ENCODE measurements around the gene NPSR1. TPM values are rescaled to one million over a fixed set of nuclear protein-coding genes. Genes with fewer than 3 reads are reported as not detected.
A peak's percentile ranks its signal among the peaks of the same experiment; 100 is the strongest.
"Not testable (repeated sequence)": the region's sequence is repeated elsewhere in the genome, so short reads cannot be mapped to it uniquely, and the experiment has no call there.

Gene NPSR1
- polyA plus RNA-seq (2013, experiment 1 of 2): not detected
- polyA plus RNA-seq (2013, experiment 2 of 2): not detected

DNA sequence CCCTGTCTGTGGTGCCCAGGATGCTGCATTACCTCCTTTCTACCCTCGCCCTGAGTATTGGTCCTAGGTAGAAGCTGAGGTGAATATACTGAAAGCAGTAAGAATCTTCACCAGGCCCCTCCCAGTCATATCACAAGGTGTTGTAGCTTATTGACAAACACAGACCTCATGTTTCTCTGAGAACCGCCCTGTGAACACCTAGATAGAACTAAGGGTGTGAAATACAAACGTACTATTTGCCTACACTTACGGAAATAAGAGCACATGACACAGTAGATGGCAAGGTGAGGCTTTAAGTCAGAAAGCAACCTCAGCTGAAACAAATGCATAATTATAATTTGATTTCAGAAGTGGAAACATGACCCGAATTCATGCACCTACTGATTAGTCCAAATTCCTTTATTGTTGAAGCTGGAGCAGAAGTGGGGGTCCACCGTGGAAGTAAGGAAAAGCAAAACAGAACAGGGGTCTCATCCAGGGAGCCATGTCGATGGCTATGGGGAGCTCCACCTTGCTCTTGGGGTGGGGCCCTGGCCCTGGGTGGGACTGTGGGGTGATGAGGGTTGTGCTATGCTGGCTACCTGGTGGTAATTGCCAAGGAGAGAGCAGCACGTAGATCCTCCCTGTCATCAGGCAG, at the start of gene NPSR1:
TSS of gene NPSR1 (plus strand) at position 587 of the 637 bp plus-strand sequence. CDS start 195 bp downstream, outside the sequence.
- 94% methylated on average over 8 of the region's 8 CpGs for WGBS
- peaks cover 3% of the 10 kb centered on the region; the same call in 1 of the 2 replicates for H3K27me3 ChIP-seq (ENCODE audit: insufficient read depth, low read length)
- no peak within 1 kb of the TSS; the same call in 1 of the 2 replicates for H3K9ac ChIP-seq (ENCODE audit: low read depth, low read length)

DNA sequence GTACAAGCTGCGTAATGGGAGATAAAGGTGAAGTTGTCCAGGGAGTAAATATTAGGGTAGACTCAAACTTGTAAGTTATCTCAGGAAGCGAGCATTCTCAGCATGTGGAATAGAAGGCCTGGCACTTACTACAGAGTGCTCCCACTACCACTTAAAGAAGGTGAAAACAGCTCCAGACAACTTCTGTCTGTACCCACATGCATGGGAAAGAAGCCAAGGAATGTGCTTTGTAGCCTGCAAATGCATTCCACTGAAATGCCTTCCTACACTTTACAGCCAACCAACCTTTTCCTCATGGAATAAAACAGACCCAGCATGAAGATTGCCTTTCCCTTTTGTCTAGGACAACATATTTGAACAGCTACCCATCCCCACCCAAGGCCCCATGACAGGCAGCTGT, 45.4 kb upstream of the NPSR1 start:
- Histone ChIP-seq H3K4me1 (ENCODE audit: insufficient read depth, low read length) (peaks cover 3% of the 10 kb centered on the region; the same call in 1 of the 2 replicates), H3K4me3 (ENCODE audit: low read length) (no peak overlapping the region), H3K9ac (ENCODE audit: low read depth, low read length) (no peak overlapping the region), H3K36me3 (ENCODE audit: insufficient read depth, low read length) (no peaks in the 10 kb centered on the region), H3K27ac (ENCODE audit: low read depth, low read length) (peak overlapping the region; percentile 6; the same call in 1 of the 2 replicates), H3K27me3 (ENCODE audit: insufficient read depth, low read length) (no peaks in the 10 kb centered on the region), H3K9me3 (ENCODE audit: insufficient read depth, low read depth, low read length) (no peaks in the 10 kb centered on the region)
- WGBS: 94% methylated on average over 2 of the region's 2 CpGs

More for the DNA sequence above, at the start of gene NPSR1:
- Histone ChIP-seq H3K4me3 (ENCODE audit: low read length) (no peak within 1 kb of the TSS), H3K9me3 (ENCODE audit: insufficient read depth, low read depth, low read length) (no peaks in the 10 kb centered on the region), H3K36me3 (ENCODE audit: insufficient read depth, low read length) (no peaks in the 10 kb centered on the region), H3K4me1 (ENCODE audit: insufficient read depth, low read length) (peaks cover 19% of the 10 kb centered on the region), H3K27ac (ENCODE audit: low read depth, low read length) (no peak within 1 kb of the TSS)

DNA sequence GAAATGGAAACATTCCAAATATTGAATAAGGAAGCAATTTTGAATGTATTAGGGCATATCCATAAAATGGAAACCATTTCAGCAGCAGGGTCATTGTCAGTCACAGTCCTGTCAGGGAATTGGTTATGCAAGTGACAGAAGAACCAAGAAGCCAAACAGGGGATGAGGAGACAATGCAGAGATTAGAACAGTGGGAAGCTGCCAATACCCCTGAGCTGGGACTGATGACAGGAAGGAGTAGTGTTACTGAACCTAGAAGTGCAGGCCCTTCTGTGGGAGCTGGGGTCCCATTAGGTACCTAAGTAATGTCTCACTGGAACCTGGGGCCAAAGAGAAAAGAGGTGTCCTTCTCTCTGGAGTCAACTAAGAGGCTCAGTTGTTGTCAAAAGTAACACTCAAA, 37.6 kb upstream of the NPSR1 start:
- no peak overlapping the region for H3K9ac ChIP-seq (ENCODE audit: low read depth, low read length)
- no peak overlapping the region for H3K27ac ChIP-seq (ENCODE audit: low read depth, low read length)
- no peaks in the 10 kb centered on the region for H3K36me3 ChIP-seq (ENCODE audit: insufficient read depth, low read length)
- H3K9me3 ChIP-seq (ENCODE audit: insufficient read depth, low read depth, low read length): no peaks in the 10 kb centered on the region
- H3K27me3 ChIP-seq (ENCODE audit: insufficient read depth, low read length): no peaks in the 10 kb centered on the region
- peaks cover 3% of the 10 kb centered on the region; the same call in 1 of the 2 replicates for H3K4me1 ChIP-seq (ENCODE audit: insufficient read depth, low read length)
- H3K4me3 ChIP-seq (ENCODE audit: low read length): no peak overlapping the region

- no peaks in the 10 kb centered on the region for H3K36me3 ChIP-seq (ENCODE audit: insufficient read depth, low read length)
- no peak overlapping the region for H3K4me3 ChIP-seq (ENCODE audit: low read length)
- no peak overlapping the region for H3K9ac ChIP-seq (ENCODE audit: low read depth, low read length)
- no peaks in the 10 kb centered on the region for H3K9me3 ChIP-seq (ENCODE audit: insufficient read depth, low read depth, low read length)
- 81% methylated on average over 2 of the region's 2 CpGs for WGBS
- H3K27ac ChIP-seq (ENCODE audit: low read depth, low read length): no peak overlapping the region
- H3K4me1 ChIP-seq (ENCODE audit: insufficient read depth, low read length): peaks cover 3% of the 10 kb centered on the region; the same call in 1 of the 2 replicates
- H3K27me3 ChIP-seq (ENCODE audit: insufficient read depth, low read length): no peaks in the 10 kb centered on the region
These were observed 35.8 kb upstream of the NPSR1 start for GRCh38 chr7:34622182-34622581.

DNA sequence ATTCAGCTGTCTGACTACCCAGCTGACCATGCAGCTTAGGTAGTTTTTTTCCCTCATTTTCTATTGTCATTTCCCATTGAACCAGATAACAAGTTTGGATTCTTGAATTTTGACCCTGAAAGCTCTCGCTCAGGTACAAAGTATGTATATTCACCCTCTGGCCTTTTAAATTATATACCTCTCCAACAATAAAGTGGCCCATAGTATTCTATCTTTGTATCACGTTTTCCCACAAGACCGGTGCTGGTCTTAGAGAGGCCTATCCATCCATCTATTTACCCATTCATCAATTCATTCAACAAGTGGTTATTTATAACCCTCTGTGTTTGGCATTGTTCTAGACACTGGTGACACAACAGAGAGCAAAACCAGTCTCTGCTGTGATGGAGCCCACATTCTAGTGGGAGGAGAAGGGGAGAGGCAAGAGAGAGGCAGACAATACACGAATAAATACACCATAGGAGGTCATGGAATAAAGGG, 35.2 kb upstream of the NPSR1 start:
- H3K4me3 ChIP-seq (ENCODE audit: low read length): no peak overlapping the region
- 94% methylated on average over 4 of the region's 4 CpGs for WGBS

DNA sequence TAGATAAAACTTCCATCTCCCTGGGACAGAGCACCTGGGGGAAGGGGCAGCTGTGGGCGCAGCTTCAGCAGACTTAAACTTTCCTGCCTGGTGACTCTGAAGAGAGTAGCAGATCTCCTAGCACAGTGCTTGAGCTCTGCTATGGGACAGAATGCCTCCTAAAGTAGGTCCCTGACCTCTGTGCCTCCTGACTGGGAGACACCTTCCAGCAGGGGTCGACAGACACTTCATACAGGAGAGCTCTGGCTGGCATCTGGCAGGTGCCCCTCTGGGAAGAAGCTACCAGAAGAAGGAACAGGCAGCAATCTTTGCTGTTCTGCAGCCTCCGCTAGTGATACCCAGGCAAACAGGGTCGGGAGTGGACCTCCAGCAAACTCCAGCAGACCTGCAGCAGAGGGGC, 29.4 kb upstream of the NPSR1 start:
- WGBS: 82% methylated on average over 4 of the region's 4 CpGs
- H3K27ac ChIP-seq (ENCODE audit: low read depth, low read length); H3K9ac ChIP-seq (ENCODE audit: low read depth, low read length); H3K4me1 ChIP-seq (ENCODE audit: insufficient read depth, low read length); H3K36me3 ChIP-seq (ENCODE audit: insufficient read depth, low read length); H3K4me3 ChIP-seq (ENCODE audit: low read length); H3K27me3 ChIP-seq (ENCODE audit: insufficient read depth, low read length); H3K9me3 ChIP-seq (ENCODE audit: insufficient read depth, low read depth, low read length): not testable (repeated sequence)

More for the DNA sequence above, 35.2 kb upstream of the NPSR1 start:
- no peaks in the 10 kb centered on the region for H3K36me3 ChIP-seq (ENCODE audit: insufficient read depth, low read length)
- H3K27ac ChIP-seq (ENCODE audit: low read depth, low read length): no peak overlapping the region
- no peak overlapping the region for H3K9ac ChIP-seq (ENCODE audit: low read depth, low read length)
- peaks cover 3% of the 10 kb centered on the region; the same call in 1 of the 2 replicates for H3K4me1 ChIP-seq (ENCODE audit: insufficient read depth, low read length)
- H3K27me3 ChIP-seq (ENCODE audit: insufficient read depth, low read length): no peaks in the 10 kb centered on the region
- no peaks in the 10 kb centered on the region for H3K9me3 ChIP-seq (ENCODE audit: insufficient read depth, low read depth, low read length)

DNA sequence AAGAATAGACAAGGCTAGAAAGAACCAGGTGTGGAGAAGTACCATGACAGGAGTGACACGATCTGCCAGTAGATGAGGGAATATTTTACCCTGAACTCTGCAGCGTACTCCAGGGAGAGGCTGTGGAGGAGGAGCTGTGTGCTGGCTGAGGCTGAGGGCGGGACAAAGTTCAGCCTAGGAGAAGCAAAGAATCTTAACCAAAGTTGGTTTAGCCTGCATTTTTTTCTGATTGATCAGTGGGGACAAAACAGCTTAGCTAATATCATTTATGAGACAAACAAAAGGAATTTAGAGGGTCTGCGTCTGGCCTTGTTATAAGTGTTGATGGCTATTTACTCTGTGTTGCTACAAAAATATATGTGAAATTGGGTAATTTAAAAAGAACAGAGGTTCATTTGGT, 5.2 kb upstream of the NPSR1 start:
- Histone ChIP-seq H3K36me3 (ENCODE audit: insufficient read depth, low read length) (no peaks in the 10 kb centered on the region), H3K4me1 (ENCODE audit: insufficient read depth, low read length) (peaks cover 10% of the 10 kb centered on the region; the same call in 1 of the 2 replicates), H3K27ac (ENCODE audit: low read depth, low read length) (no peak overlapping the region), H3K9ac (ENCODE audit: low read depth, low read length) (no peak overlapping the region), H3K4me3 (ENCODE audit: low read length) (no peak overlapping the region), H3K9me3 (ENCODE audit: insufficient read depth, low read depth, low read length) (peaks cover 5% of the 10 kb centered on the region; the same call in 1 of the 2 replicates), H3K27me3 (ENCODE audit: insufficient read depth, low read length) (no peaks in the 10 kb centered on the region)
- WGBS: 79% methylated on average over 4 of the region's 4 CpGs

DNA sequence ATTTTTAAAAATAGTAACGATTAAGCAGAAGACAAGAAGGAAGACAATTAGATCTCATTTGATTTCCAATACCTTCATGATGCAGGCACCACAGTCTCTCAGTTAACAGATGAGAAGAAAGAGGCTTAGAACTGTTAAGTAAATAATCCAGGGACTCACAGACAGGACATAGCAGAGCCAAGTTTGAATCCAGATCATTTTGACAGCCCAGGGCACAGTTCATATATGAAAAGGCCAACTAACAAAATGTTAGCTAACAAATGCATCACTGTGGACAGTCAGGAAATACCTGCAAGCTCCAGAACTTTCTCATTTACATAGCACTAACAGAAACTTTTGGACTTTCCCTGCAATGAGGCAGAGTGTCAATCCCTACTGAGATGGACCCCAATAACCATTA, 4.2 kb upstream of the NPSR1 start:
- 100% methylated on average over 1 of the region's 1 CpG for WGBS
- peaks cover 5% of the 10 kb centered on the region; the same call in 1 of the 2 replicates for H3K9me3 ChIP-seq (ENCODE audit: insufficient read depth, low read depth, low read length)
- no peaks in the 10 kb centered on the region for H3K27me3 ChIP-seq (ENCODE audit: insufficient read depth, low read length)
- no peak overlapping the region for H3K4me3 ChIP-seq (ENCODE audit: low read length)
- H3K9ac ChIP-seq (ENCODE audit: low read depth, low read length): no peak overlapping the region
- peaks cover 10% of the 10 kb centered on the region; the same call in 1 of the 2 replicates for H3K4me1 ChIP-seq (ENCODE audit: insufficient read depth, low read length)
- H3K27ac ChIP-seq (ENCODE audit: low read depth, low read length): no peak overlapping the region
- no peaks in the 10 kb centered on the region for H3K36me3 ChIP-seq (ENCODE audit: insufficient read depth, low read length)

DNA sequence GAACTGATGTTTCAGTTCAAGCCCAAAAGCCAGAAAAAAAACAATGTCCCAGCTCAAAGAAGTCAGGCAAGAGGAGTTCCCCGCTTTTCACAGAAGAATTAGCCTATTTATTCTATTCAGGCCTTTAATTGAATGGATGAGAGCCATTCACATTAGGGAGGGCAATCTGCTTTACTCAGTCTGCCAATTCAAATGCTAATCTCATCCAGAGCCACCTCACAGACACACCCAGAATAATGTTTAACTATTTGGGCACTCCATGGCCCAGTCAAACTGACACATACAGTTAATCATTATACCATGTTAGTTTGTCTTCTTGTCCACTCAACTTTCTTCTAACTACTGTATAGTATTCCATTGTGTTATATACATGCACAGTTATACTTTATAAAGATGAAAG, 2.6 kb upstream of the NPSR1 start:
- H3K9ac ChIP-seq (ENCODE audit: low read depth, low read length): no peak overlapping the region
- peaks cover 15% of the 10 kb centered on the region; the same call in 1 of the 2 replicates for H3K4me1 ChIP-seq (ENCODE audit: insufficient read depth, low read length)
- H3K27ac ChIP-seq (ENCODE audit: low read depth, low read length): peak overlapping the region; percentile 53; the same call in 1 of the 2 replicates
- peaks cover 5% of the 10 kb centered on the region; the same call in 1 of the 2 replicates for H3K9me3 ChIP-seq (ENCODE audit: insufficient read depth, low read depth, low read length)
- WGBS: 43% methylated on average over 1 of the region's 1 CpG
- no peaks in the 10 kb centered on the region for H3K36me3 ChIP-seq (ENCODE audit: insufficient read depth, low read length)
- no peaks in the 10 kb centered on the region; the same call in 1 of the 2 replicates for H3K27me3 ChIP-seq (ENCODE audit: insufficient read depth, low read length)
- no peak overlapping the region for H3K4me3 ChIP-seq (ENCODE audit: low read length)

GRCh38 chr7:34656041-34656440, 2.0 kb upstream of the NPSR1 start:
- Histone ChIP-seq H3K27ac (ENCODE audit: low read depth, low read length) (no peak overlapping the region), H3K4me3 (ENCODE audit: low read length) (no peak overlapping the region), H3K27me3 (ENCODE audit: insufficient read depth, low read length) (no peaks in the 10 kb centered on the region; the same call in 1 of the 2 replicates), H3K4me1 (ENCODE audit: insufficient read depth, low read length) (peaks cover 15% of the 10 kb centered on the region; the same call in 1 of the 2 replicates), H3K36me3 (ENCODE audit: insufficient read depth, low read length) (no peaks in the 10 kb centered on the region), H3K9ac (ENCODE audit: low read depth, low read length) (no peak overlapping the region), H3K9me3 (ENCODE audit: insufficient read depth, low read depth, low read length) (no peaks in the 10 kb centered on the region)
- 97% methylated on average over 2 of the region's 2 CpGs for WGBS

DNA sequence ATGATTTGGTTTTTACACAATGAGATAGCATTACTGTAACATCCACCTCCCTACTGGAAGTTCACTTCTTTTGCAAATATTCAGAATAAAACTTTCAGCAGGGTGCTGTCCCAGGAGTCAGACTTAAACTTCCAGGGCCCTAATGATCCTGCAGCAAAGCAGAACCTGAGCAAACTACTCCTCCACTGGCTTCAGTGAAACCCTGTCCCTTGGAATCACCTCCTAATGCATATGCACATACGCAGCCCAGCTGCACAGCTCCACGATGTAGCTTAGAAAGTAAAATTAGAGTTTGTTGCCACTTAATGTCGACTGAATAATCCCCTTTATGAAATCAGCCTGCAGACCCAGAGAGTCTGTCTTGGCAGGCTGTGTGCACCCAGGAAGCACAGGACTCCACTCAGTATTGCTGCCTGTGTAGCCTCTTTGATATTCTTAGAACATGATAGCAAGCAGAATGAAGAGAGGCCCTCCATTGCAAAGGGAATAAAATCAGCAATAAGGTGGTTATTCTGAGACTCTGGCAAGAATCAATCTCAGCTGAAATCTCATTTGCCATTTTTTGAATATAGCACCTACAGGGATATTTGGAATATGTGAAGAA, 1.6 kb downstream of the NPSR1 start:
- Histone ChIP-seq H3K9ac (ENCODE audit: low read depth, low read length) (no peak overlapping the region), H3K27ac (ENCODE audit: low read depth, low read length) (no peak overlapping the region), H3K9me3 (ENCODE audit: insufficient read depth, low read depth, low read length) (no peaks in the 10 kb centered on the region), H3K4me1 (ENCODE audit: insufficient read depth, low read length) (peaks cover 18% of the 10 kb centered on the region), H3K4me3 (ENCODE audit: low read length) (no peak overlapping the region), H3K36me3 (ENCODE audit: insufficient read depth, low read length) (no peaks in the 10 kb centered on the region), H3K27me3 (ENCODE audit: insufficient read depth, low read length) (peaks cover 8% of the 10 kb centered on the region; the same call in 1 of the 2 replicates)
- 33% methylated on average over 3 of the region's 3 CpGs for WGBS

Measured in HUES64 (cell line).